Superior temporal gyrus (tissue), 1 donor: ENCODE measurements around the gene CDKL2.
A peak's percentile ranks its signal among the peaks of the same experiment; 100 is the strongest.
"Not testable (repeated sequence)": the region's sequence is repeated elsewhere in the genome, so short reads cannot be mapped to it uniquely, and the experiment has no call there.

Source experiments
- DNase-seq: peaks from one replicate; pipeline ENCODE4 v3.0.0-alpha.2; 2016; ENCODE audit errors: extremely low spot score

Gene CDKL2

GRCh38 chr4:75630174-75630936 is at the start of gene CDKL2:
Gene CDKL2 (minus strand): TSS chr4:75630528. CDS start chr4:75625988, 4,540 bp downstream.
- DNase-seq: peak; percentile 86

DNA sequence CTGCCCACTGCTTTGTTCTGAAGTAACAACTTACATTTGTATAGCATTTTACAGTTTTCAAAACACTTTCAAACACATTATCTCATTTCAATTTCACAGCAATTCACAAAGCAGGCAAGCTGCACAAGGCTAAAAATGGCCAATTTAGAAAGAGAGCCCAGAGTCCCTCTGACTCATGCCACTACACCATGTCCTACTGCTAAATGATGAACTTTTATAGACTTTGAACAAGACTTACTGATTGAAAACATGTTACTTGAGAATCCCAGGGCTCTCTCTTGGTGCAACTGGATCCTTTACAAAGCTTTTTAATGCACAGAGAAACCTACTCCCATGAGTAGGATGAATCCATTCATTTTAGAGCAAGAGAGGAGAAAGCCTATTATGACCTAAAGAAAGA is 48.6 kb upstream of the CDKL2 start:
- DNase-seq: peak; percentile 27

DNA sequence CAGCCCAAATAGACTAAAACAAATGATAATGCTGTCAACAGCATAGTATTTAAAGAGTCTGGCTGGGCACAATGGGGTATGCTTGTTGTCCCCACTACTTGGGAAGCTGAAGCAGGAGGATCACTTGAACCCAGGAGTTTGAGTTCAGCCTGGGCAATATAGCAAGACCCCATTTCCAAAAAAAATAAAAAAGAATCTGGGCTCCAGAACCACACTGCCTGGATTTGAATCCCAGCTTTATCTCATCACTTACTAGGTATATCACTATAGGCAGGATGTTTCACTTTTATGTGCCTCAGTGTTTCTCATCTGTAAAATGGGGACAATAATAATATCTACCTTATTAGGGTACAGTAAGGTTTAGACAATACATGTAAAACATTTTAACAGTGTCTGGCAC is 48.1 kb upstream of the CDKL2 start:
- DNase-seq: no peak

DNA sequence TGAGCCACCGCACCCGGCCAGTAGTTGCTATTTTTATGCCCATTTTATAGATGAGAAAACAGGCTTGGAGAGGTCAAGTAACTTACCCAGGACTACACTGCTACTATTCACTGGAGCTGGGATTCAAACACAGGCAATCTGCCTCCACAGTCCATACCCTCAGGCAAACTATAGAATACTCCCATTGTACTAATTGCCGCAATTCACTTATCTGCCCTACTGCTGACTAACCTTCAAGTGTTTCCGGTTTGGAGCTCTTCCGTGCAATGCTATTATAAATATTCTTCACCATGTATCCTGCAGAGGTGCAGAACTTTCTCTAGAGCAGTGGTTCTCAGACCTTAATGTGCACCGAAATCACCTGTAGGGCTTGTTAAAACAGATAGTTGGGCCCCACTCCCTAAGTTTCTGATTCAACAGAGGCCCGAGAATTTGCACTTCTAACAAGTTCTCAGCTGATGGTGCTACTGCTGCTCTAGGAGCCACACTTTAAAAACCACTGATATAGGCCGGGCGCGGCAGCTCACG is 44.7 kb upstream of the CDKL2 start:
- DNase-seq: no peak

GRCh38 chr4:75673959-75674328 is 43.6 kb upstream of the CDKL2 start:
- DNase-seq: no peak

- DNase-seq: peak; percentile 99
These were observed 43.0 kb upstream of the CDKL2 start, which contains the start of gene G3BP2 for GRCh38 chr4:75673027-75673958. Gene G3BP2 (minus strand): TSS chr4:75673411. CDS start chr4:75662025, 11,386 bp downstream.

GRCh38 chr4:75672461-75673026 is 42.2 kb upstream of the CDKL2 start:
- peak; percentile 68 for DNase-seq

GRCh38 chr4:75671802-75672421 is 41.6 kb upstream of the CDKL2 start:
- DNase-seq: no peak

DNA sequence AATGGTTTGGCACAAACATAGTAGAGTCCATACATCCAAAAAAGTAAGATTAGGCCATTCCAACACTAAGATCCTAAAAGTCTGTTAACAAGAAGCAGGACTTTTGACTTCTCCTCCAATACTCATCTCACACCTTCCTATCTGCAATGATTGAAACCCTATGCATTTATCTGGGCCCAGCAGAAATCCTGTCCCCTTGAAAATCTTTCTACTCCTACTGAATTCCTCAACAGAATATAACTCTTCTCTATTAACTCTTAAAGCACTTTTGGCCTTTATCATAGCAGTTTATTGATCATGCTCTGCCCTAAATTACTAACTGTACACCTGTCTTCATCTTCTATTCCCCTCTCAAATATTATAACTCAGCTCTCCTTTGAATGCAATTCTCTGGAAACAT is 38.3 kb upstream of the CDKL2 start:
- DNase-seq: no peak

DNA sequence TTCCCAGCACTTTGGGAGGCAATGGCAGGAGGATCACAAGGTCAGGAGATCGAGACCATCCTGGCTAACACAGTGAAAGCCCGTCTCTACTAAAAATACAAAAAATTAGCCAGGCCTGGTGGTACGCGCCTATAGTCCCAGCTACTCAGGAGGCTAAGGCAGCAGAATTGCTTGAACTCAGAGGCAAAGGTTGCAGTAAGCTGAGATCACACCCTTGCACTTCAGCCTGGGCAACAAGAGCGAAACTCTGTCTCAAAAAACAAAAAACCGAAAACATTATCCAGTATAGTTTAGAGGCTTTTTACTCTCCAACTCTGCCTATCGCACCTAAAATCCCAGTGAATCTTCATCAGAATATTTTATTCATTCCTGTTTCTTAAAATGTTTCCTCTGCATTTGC is 37.3 kb upstream of the CDKL2 start:
- not testable (repeated sequence) for DNase-seq

- no peak for DNase-seq
These were observed 36.0 kb upstream of the CDKL2 start for GRCh38 chr4:75666299-75666698.

GRCh38 chr4:75664604-75665003 is 34.3 kb upstream of the CDKL2 start:
- DNase-seq: not testable (repeated sequence)

- DNase-seq: no peak
These were observed 32.3 kb upstream of the CDKL2 start for GRCh38 chr4:75662626-75663025.

GRCh38 chr4:75660491-75660890 is 30.2 kb upstream of the CDKL2 start:
- no peak for DNase-seq

GRCh38 chr4:75659512-75660031 is 29.2 kb upstream of the CDKL2 start:
- DNase-seq: no peak

DNA sequence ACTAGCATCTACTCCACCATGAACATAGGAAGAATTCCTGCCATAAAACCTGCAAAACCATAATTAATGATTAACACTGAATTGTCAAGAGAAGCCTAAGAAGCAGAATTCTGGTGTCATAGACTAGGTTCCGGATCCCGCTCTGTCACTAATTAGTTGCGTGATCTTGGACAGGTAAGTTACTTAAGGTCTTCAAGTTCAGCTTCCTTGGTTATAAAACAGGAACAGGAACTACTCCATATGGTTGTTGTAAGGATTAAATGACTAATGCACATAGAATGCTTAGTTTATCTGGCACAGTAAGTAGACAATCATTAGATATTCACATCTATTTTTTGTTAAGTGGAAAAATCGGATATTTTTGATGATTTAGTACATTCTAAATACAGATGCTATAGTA is 28.5 kb upstream of the CDKL2 start:
- DNase-seq: no peak

DNA sequence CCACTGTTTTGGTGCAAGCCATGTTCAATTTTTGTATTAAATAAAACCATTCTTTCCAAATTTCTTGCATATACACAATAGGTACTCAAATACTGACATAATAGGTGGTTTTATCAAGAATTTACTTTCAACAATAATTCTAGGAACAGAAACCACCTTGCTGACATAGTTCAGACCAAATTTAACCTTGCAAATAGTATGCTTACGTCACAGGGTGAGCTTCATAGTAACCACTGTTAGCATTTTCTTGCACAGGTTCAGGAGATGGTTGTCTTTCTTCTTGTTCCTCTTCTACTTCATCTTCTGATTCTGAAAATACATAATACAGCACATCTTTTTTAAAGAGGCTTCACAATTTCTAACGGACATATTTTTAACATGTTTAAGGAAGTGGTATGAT is 25.2 kb upstream of the CDKL2 start:
- DNase-seq: no peak

- DNase-seq: no peak
These were observed 24.6 kb upstream of the CDKL2 start for GRCh38 chr4:75654905-75655304.

DNA sequence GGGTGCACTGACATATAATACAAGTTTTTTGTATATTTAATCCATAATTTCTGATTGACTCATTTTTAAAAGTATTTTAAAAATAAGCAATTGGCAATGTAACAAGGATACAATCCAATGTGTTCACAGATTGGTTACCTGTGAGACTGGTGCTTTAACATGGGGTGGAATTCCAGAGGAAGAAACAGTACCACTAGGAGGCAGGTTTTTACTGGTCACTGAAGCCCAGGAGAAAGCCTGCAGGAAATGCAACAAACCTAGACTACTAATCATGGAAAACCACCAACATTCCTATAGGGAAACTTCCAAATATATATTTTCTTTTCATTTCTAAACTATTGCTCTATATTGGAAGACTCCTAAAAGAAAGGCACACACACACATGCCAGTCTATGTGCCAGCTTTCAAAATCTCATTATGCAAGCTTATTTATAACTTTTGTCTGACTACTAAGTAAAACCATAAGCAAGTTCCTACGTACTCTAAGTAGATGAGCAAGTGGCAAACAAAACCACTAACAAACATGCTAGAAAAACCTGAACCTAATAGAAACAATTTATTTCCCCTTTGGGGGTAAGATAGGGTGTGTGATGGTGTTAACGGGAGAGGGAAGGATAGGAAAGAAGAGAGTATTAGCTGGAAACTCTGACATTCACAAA is 23.6 kb upstream of the CDKL2 start:
- DNase-seq: no peak

GRCh38 chr4:75644095-75644494 is 13.8 kb upstream of the CDKL2 start:
- no peak for DNase-seq

DNA sequence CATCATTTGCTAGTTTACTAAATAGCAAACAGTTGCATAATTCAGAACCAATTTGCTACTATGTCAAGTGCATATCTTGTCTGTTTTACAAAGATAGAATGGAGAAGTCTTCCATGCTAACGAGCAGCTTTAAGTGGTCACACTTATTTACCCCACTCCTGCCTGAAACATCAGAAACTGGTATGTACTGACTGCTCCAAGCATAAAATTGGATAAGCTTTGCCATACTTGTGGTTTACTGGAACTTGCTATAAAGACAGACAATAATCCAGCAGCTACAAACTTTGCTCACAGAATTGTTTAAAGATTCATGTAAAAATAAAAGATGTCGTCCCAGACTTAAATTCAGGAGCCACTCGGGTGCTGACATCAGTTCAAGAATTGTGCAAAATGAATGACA is 13.3 kb upstream of the CDKL2 start:
- no peak for DNase-seq
